Smooth muscle cell (in vitro differentiated cells): ENCODE data around the gene STARD10. TPM values are rescaled to one million over a fixed set of nuclear protein-coding genes. Genes with fewer than 3 reads are reported as not detected.

Source experiments
- DNase-seq: peaks from one replicate; lab custom pipeline; 2025; ENCODE audit not compliant: unreplicated experiment; lab: John Stamatoyannopoulos, UW
- H2AFZ ChIP-seq: fragments of 200-600 bp; sonication (generic); 2 replicates; pipeline ENCODE4 v1.6.0; 2016; ENCODE audit warnings: antibody characterized with exemption, low read depth, mild to moderate bottlenecking
- H3F3A ChIP-seq: fragments of 200-600 bp; sonication (generic); 2 replicates; pipeline ENCODE4 v1.6.0; 2017; ENCODE audit warnings: antibody characterized with exemption, low read depth
- H3K27ac ChIP-seq: fragments of 200-600 bp; sonication (generic); 2 replicates; pipeline ENCODE4 v1.5.1; 2016; ENCODE audit warnings: low read depth, mild to moderate bottlenecking
- H3K27me3 ChIP-seq: fragments of 200-600 bp; sonication (generic); 2 replicates; pipeline ENCODE4 v1.6.1; 2016; ENCODE audit warnings: low read depth, mild to moderate bottlenecking
- H3K36me3 ChIP-seq: fragments of 200-600 bp; sonication (generic); 2 replicates; pipeline ENCODE4 v1.5.1; 2016; ENCODE audit warnings: low read depth
- H3K4me1 ChIP-seq: fragments of 200-600 bp; sonication (generic); 2 replicates; pipeline ENCODE4 v1.5.1; 2016; ENCODE audit warnings: low read depth
- H3K4me2 ChIP-seq: fragments of 200-600 bp; sonication (generic); 2 replicates; pipeline ENCODE4 v1.6.0; 2016; ENCODE audit warnings: mild to moderate bottlenecking
- H3K4me3 ChIP-seq: fragments of 200-600 bp; sonication (generic); 2 replicates; pipeline ENCODE4 v1.5.1; 2016; ENCODE audit warnings: mild to moderate bottlenecking
- H3K79me2 ChIP-seq: fragments of 200-600 bp; sonication (generic); 2 replicates; pipeline ENCODE4 v1.6.0; 2016; ENCODE audit warnings: low read depth, mild to moderate bottlenecking
- H3K9ac ChIP-seq: fragments of 200-600 bp; sonication (generic); 2 replicates; pipeline ENCODE4 v1.6.0; 2016; ENCODE audit warnings: low read depth
- H3K9me3 ChIP-seq: fragments of 200-600 bp; sonication (generic); replicated peaks from 2 replicates; pipeline ENCODE4 v1.5.1; 2016; ENCODE audit warnings: low read depth
- H4K20me1 ChIP-seq: fragments of 200-600 bp; sonication (generic); 2 replicates; pipeline ENCODE4 v1.6.0; 2016; ENCODE audit warnings: low read depth
- WGBS: methylation state at CpG from one replicate; pipeline ENCODE4 v1.1.7; 2016; ENCODE audit warnings: low lambda C conversion rate; 5-methylcytosine and 5-hydroxymethylcytosine counted together
- polyA plus RNA-seq: library from polyadenylated mRNA; unstranded; fragments of >200 nt; fragmentation: Nextera tagmentation; extraction: Ambion mirVana; gene quantifications from 2 replicates; pipeline ENCODE4 v1.2.1, GENCODE V29; 2016
- total RNA-seq: library from RNA; depleted of rRNA; stranded (reverse); fragments of >200 nt; gene quantifications from 2 replicates; pipeline ENCODE4 v1.2.3, GENCODE V29; 2014
- TF ChIP-seq, protein P1 (sequence below): fragments of 200-600 bp; sonication (generic); IDR thresholded peaks from 2 replicates; pipeline ENCODE4 v1.5.1; 2017; ENCODE audit warnings: borderline replicate concordance, mild to moderate bottlenecking, antibody characterized with exemption; ENCODE audit not compliant: insufficient read depth, poor library complexity, severe bottlenecking

Gene STARD10
- total and polyA plus RNA-seq, 2 experiments from 2014 or later = 87.7 to 130 TPM

DNA sequence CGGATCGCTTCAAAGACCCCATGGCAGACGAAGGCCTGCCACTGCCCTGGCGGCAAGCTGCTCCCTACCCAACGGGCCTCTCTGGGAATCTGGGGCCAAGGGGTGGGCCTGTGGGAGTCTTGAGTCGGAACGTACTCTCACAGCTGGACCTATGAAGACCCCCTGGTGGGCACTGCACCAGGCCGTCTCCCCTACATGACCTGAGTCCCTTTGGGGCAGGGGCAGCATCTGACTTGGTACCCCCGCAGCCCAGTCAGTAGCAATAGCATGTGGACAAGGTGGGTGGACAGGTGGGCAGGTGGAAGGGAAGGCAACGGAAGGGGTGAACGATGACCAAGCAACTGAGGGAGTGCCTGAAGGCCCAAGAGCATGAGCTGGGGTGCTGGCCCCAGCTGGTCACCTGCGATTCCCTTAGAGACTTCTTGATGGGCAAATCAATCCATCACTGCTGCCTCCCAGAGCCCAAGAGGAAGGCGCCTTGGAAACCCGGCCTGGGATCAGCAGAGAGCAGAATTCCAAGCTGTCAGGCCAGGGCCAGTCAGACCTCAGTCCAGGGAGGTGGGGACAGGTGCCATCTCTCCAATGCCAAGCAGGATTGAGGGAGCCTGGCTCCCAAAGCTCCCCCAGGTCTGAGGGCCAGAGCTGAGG, 76.9 kb downstream of the STARD10 start:
- no peak overlapping the region for H2AFZ ChIP-seq
- H3K79me2 ChIP-seq = peaks cover 46% of the 10 kb centered on the region
- no peaks in the 10 kb centered on the region for H3K27me3 ChIP-seq
- H3K36me3 ChIP-seq = no peaks in the 10 kb centered on the region
- DNase-seq = no peak
- no peak overlapping the region for H3K27ac ChIP-seq
- H4K20me1 ChIP-seq = peaks cover 93% of the 10 kb centered on the region
- TF ChIP-seq, protein P1, sequence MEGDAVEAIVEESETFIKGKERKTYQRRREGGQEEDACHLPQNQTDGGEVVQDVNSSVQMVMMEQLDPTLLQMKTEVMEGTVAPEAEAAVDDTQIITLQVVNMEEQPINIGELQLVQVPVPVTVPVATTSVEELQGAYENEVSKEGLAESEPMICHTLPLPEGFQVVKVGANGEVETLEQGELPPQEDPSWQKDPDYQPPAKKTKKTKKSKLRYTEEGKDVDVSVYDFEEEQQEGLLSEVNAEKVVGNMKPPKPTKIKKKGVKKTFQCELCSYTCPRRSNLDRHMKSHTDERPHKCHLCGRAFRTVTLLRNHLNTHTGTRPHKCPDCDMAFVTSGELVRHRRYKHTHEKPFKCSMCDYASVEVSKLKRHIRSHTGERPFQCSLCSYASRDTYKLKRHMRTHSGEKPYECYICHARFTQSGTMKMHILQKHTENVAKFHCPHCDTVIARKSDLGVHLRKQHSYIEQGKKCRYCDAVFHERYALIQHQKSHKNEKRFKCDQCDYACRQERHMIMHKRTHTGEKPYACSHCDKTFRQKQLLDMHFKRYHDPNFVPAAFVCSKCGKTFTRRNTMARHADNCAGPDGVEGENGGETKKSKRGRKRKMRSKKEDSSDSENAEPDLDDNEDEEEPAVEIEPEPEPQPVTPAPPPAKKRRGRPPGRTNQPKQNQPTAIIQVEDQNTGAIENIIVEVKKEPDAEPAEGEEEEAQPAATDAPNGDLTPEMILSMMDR = no peak
- WGBS = 96% methylated on average over 11 of the region's 14 CpGs
- H3K4me3 ChIP-seq = no peak overlapping the region
- H3K9ac ChIP-seq = no peak overlapping the region
- H3F3A ChIP-seq = no peaks in the 10 kb centered on the region
- peaks cover 15% of the 10 kb centered on the region for H3K4me1 ChIP-seq
- H3K9me3 ChIP-seq = no peaks in the 10 kb centered on the region
- no peak overlapping the region for H3K4me2 ChIP-seq

DNA sequence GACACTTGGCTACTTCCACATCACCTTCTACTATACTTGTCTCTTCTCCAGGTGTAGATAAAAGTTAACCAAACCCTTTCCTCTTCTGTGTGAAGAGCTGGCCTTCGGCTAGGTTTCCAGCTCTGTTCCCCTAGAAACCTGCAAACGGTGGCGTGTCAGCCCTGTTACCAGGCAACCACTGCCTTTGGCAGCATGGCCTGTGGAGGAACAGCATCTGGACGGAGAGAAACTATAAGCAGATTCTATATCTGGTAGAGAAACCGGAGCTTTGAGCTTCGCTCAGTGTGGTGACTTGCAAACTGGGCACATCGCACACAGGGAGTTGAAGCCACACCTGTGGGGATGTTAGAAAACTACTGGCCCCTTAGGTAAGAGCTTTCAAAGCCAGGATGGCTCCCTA, 77.6 kb downstream of the STARD10 start:
- Histone ChIP-seq H3K9me3 (no peaks in the 10 kb centered on the region), H3K4me3 (no peak overlapping the region), H3K27ac (no peak overlapping the region), H3K4me2 (no peak overlapping the region), H3K79me2 (peaks cover 44% of the 10 kb centered on the region), H3K9ac (no peak overlapping the region), H3F3A (no peaks in the 10 kb centered on the region), H3K36me3 (no peaks in the 10 kb centered on the region), H2AFZ (no peak overlapping the region), H4K20me1 (peaks cover 97% of the 10 kb centered on the region), H3K4me1 (peaks cover 15% of the 10 kb centered on the region), H3K27me3 (no peaks in the 10 kb centered on the region)
- no peak for DNase-seq
- WGBS = 78% methylated on average over 7 of the region's 7 CpGs
- TF ChIP-seq, protein P1 = no peak

DNA sequence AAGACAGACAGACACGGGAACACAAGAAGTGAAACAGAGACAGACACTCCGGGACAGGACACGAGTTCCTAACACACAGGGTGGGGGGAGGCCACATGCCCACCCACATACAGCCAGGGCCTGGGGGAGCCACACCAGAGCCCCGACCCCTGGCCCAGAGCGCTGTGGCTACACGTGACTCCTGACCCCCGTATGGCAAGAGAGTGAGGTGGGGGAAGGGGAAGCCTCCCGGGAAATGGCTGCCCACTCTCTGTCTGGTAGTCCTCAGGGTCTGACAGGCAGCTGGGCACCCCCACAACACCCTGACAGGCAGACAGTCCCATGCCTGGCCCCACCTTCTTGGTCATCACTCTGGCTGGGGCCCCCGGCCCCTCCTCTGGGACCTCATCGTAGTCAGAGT, 81.0 kb downstream of the STARD10 start:
- Histone ChIP-seq H3F3A (no peaks in the 10 kb centered on the region), H3K36me3 (no peaks in the 10 kb centered on the region), H3K27ac (peak overlapping the region; percentile 33), H4K20me1 (peaks cover 81% of the 10 kb centered on the region), H3K9me3 (no peaks in the 10 kb centered on the region), H2AFZ (no peak overlapping the region), H3K4me3 (no peak overlapping the region), H3K9ac (peak overlapping the region; percentile 43), H3K4me1 (peaks cover 10% of the 10 kb centered on the region), H3K4me2 (peak overlapping the region; percentile 73), H3K79me2 (peaks cover 19% of the 10 kb centered on the region), H3K27me3 (no peaks in the 10 kb centered on the region)
- no peak for DNase-seq
- TF ChIP-seq, protein P1 = no peak
- WGBS = 45% methylated on average over 10 of the region's 10 CpGs

DNA sequence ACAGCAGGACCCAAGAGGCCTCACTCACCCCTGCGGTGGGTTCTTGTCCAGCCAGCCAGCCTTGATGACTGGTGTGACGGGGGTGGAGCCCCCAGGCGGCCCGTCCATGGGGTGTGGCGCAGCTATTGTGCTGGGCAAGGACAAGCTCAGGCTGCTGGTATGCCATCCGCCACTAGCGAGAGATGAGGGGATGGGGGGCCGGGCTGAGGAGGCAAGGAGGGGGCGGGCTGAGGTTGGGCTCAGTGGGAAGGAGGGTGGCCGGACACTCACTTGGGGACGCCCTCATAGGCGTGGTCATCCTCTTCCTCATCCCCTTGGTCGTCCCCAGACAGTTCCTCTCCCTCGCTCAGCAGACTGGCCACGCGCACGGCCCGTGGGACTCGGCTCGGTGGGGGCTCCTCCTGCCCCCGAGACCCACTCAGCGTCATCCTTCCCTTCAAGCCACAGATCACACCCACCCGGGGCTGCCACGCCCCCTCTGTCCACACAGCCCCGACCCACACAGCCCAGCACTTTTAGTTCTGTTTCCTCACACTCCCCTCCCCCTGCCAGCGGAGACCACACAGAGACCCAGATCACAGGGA, 81.6 kb downstream of the STARD10 start:
- peaks cover 10% of the 10 kb centered on the region for H3K4me1 ChIP-seq
- no peaks in the 10 kb centered on the region for H3K27me3 ChIP-seq
- H3K4me3 ChIP-seq = no peak overlapping the region
- TF ChIP-seq, protein P1 = no peak
- no peak for DNase-seq
- H3K9me3 ChIP-seq = no peaks in the 10 kb centered on the region
- H3K9ac ChIP-seq = peak overlapping the region; percentile 43
- peak overlapping the region; percentile 33 for H3K27ac ChIP-seq
- peaks cover 80% of the 10 kb centered on the region for H4K20me1 ChIP-seq
- peaks cover 17% of the 10 kb centered on the region for H3K79me2 ChIP-seq
- no peaks in the 10 kb centered on the region for H3K36me3 ChIP-seq
- no peaks in the 10 kb centered on the region for H3F3A ChIP-seq
- 62% methylated on average over 14 of the region's 26 CpGs for WGBS
- no peak overlapping the region for H2AFZ ChIP-seq
- peak overlapping the region; percentile 73 for H3K4me2 ChIP-seq
